GM12873 (cell line): ENCODE measurements around the gene SCMH1.

ENCODE experiments used
- CTCF ChIP-seq: IDR thresholded peaks from 2 replicates; pipeline ENCODE4 v1.5.1; 2012; ENCODE audit warnings: low read depth, mild to moderate bottlenecking, moderate library complexity, low read length, control low read depth; ENCODE audit not compliant: insufficient read depth; ENCODE audit errors: missing control alignments

Gene SCMH1

GRCh38 chr1:41169799-41170180 lies 72.3 kb downstream of the SCMH1 start:
- no peak for TF ChIP-seq CTCF

- no peak for TF ChIP-seq CTCF
Observed at GRCh38 chr1:41169066-41169798, 72.9 kb downstream of the SCMH1 start.

- no peak for TF ChIP-seq CTCF
Observed at GRCh38 chr1:41167667-41168066, 74.4 kb downstream of the SCMH1 start.

- TF ChIP-seq CTCF: no peak
Observed at GRCh38 chr1:41164727-41165126, 77.4 kb downstream of the SCMH1 start.

- TF ChIP-seq CTCF: no peak
Observed at GRCh38 chr1:41162441-41162840, 79.7 kb downstream of the SCMH1 start.

GRCh38 chr1:41161846-41162245 lies 80.3 kb downstream of the SCMH1 start:
- no peak for TF ChIP-seq CTCF

GRCh38 chr1:41160498-41161110 lies 81.5 kb downstream of the SCMH1 start:
- TF ChIP-seq CTCF: no peak
